HG02852 (cell line): ENCODE data around the gene WIPF2.
"Not testable (repeated sequence)": the region's sequence is repeated elsewhere in the genome, so short reads cannot be mapped to it uniquely, and the experiment has no call there.

Experiments used
- ATAC-seq: cut with Tn5 transposase; IDR thresholded peaks from one replicate; pipeline ENCODE4 v1.9.1; 2021; ENCODE audit warnings: mild to moderate bottlenecking, moderate library complexity; ENCODE audit not compliant: unreplicated experiment

The WIPF2 gene

DNA sequence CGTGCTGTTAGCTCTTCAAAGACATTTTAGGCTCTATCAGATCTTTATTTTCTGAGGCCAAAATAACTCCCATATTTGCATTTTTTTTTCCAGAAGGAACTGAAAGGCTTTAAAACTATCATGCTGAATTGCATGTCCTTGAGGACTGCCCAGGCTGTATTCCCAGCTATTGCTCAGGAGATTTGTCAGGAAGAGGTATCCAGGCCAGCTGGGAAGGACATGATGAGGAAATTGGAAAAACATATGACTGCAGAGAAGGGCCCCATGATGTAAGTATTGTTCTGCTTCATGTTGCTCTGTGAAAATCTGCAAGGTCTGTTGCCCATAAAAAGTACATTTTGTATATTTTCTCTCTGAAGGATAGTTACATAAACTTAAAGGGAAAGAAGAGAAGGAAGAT is 74.3 kb downstream of the WIPF2 start:
- no peak for ATAC-seq

DNA sequence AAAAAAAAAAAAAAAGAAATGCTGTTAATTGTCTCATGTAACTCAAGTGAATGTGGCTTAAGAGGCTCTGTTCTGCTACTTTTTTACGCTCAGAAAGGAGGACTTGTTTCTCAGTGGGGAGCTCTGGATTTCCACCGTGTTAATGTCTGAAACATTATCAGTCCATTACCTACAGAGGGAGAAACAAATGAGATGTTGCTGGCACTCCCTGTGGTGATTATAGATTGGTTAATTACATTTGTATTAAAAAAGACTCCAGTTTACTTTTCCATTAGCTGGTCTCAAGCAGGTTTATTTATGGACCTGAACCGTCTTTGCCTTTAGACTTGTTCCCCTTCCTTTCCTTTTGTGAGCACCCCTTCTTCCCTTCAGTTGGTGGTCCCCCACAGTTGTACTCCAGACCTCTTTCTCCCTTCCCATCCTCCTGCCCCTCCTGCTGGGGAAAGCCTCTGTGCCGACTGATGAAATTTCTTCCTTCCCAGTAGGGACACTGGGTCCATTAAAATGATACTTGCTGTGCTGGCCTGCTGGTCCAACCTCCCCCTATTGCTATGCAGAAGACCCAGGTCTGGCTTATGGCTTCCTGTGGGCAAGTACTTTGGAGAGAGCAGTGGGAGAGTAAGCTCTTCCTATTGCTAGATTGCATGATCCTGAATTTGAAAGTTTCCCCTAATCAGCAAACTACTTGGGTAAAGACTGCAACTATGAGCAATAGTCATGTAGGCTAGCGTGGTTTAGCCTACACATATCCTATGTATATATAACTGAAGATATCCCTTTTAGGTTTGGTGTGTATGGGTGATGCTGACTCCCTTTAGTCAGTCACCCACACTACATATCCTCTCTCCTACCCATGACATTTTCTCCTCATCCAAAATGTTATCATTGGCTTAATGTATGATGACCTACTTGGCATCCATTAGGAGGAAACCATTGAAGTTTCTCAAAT is 76.7 kb downstream of the WIPF2 start:
- ATAC-seq, result no peak

DNA sequence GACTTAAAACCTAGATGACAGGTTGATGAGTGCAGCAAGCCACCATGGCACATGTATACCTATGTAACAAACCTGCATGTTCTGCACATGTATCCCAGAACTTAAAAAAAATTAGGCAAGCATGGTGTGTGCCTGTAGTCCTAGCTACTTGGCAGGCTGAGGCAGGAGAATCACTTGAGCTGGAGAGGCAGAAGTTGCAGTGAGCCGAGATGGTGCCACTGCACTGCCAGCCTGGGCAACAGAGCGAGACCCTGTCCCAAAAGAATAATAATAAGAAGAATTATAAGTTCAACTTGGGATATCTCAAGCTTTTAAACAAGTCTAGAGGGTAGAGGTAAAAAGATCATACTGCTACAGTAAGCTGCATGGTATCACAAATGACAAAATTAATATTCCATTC is 78.4 kb downstream of the WIPF2 start:
- no peak for ATAC-seq

DNA sequence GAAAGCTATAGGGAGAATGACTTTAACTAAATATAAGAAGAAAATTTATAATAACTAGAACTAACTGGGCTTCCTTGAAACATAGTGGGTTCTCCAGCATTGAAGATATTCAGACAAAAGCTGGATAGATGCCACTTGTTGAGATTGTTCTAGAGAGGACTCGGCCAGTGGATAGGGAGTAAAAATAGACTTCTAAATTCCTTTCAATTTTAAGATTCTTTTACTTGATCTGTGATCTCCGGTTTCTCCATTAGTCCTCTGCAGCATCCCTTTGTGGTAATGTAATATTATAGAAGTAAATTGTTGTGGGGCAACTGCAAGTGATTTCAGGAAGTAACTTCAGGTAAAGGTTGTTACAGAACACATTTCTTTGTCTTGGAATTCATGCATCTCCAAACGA is 79.6 kb downstream of the WIPF2 start:
- ATAC-seq, result no peak

DNA sequence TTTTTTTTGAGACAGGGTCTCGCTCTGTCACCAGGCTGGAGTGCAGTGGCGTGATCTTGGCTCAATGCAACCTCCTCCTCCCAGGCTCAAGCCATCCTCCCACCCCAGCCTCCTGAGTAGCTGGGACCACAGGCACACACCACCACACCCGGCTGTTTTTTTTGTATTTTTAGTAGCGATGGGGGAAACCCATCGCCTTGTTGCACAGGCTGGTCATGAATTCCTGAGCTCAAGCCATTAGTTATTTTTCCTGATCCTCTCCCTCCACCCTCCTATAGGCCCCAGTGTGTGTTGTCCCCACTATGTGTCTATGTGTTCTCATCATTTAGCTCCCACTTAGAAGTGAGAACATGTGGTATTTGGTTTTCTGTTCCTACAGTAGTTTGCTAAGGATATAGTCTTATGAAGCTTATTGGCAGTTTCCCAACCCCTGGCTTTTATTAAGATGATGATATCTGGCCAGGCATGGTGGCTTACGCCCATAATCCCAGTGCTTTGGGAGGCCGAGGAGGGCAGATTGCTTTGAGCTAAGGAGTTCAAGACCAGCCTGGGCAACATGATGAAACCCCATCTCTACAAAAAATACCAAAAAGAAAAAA is 80.2 kb downstream of the WIPF2 start:
- ATAC-seq, result not testable (repeated sequence)

DNA sequence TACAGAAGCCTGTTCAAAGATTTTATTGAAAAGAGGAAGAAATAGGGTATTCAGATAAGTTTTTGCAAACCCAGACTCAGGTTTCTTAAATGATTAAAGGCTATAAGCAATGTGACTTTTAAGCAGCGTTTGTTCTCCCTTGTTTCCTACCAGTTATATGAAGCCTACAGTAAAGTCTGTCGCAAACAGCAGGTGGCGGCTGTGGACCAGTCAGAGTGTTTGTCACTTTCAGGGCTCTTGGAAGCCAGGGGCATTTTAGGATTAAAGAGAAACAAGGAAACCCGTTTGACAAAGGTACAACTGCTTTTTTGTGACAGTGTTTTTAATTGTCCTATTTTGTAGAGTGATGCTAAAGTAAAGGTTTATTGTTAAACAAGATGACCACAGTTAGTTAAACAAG is 82.2 kb downstream of the WIPF2 start:
- no peak for ATAC-seq

DNA sequence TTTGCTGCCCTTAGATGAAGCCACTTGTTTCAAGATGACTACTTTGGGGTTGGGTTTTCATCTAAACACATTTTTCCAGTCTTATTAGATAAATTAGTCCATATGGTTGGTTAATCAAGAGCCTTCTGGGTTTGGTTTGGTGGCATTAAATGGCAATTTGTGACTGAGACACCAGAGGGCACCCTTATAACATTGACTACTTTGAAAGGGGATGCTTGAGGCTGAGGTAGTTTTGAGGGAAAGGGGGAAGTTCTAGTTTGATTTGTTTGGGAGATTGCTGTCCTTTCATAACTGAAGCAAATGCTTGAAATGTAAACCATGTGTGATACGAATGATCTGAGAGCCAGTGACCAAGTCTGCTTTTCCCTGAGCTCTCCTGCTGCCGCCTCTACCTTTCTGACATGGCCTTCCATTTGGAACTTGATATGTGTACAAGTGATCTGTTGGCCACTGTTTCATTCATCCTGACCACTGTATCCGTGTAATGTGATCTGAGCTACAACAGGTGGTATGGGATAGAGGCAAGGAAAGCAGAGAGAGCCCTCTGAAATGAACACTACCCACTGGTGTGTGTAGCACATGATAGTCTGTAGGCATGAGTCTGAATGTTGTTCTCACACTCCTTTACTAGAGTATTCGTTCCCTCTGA is 84.0 kb downstream of the WIPF2 start:
- ATAC-seq, result no peak

DNA sequence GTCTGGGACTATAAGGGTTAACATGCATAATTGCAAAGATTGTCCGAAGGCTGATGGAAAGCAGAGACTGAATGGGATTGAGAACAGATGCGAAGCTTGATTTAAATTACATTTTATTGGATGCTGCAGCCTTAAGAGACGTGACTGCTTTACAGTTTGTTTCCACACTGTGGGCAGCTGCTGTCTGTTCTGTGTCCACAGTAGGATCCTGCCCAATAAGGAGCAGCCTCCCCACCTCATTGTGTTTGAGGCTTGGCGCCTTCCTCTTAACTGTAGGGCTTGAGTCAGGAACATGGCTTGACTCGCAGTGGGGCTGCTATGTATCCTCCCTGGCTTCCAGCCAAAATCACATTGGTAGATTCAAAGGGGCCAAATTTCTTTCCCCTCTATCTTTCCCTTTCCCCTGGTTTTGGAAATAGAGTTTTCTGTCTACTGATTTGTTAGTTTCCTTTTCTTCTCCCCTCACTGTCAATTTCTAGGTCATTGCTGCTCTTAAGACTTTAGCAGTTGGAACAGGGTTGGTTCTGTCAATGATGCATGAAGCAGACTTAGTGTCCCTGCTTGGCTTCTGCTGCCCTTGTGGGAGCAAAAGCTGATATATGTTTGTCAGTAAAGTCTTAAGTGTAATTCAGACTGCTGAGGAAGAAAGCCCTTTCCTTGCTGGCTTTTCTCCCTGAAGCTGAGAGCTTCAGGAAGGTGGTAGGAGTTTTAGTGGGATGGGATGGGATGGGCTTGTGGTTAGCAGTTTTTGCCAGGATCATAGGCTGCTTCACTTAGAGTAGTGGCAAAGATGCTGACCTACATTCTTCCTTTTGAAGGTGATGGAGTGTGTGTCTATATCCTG is 84.8 kb downstream of the WIPF2 start:
- ATAC-seq, result no peak

DNA sequence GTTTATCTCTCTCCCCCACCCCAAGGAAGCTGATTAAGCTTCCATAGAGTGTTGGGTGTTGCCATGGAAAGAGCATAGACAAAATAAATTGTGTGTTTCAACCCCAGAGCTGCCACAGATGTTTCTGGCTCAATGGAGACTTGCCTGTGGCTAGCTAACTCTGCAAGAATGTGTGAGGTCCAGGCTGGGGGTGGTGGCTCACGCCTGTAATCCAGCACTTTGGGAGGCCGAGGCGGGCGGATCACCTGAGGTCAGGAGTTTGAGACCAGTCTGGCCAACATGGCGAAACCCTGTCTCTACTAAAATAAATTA is 85.4 kb downstream of the WIPF2 start:
- ATAC-seq, result not testable (repeated sequence)

DNA sequence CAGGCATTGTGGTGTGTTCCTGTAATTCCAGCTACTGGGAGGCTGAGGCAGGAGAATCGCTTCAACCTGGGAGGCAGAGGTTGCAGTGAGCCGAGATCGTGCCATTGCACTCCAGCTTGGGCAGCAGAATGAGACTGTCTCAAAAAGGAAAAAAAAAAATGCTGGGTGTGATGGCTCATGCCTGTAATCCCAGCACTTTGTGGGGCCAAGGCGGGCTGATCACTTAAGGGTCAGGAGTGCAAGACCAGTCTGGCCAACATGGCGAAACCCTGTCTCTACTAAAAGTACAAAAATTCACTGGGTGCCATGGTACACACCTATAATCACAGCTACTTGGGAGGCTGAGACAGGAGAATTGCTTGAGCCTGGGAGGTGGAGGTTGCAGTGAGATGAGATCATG is 85.8 kb downstream of the WIPF2 start:
- ATAC-seq, result not testable (repeated sequence)

DNA sequence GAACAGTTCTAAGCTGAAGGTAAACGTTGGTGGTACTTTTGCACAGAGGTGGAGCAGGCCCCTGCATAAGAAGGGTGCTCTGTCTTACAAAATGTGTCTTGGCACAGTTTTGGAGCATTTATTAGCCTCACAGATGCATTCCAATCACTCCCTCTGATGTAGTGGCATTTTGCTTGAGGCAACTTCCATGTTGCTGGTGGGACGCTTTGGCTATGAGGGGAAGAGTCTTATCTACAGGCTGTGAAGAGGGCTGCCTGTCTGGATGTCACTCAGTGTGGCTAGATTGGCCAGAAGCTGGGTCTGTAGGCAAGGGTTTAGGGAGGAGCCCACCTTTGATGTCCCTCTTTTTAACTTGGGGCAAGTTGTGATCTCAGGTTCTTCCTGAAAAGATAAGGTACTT is 87.3 kb downstream of the WIPF2 start:
- no peak for ATAC-seq

DNA sequence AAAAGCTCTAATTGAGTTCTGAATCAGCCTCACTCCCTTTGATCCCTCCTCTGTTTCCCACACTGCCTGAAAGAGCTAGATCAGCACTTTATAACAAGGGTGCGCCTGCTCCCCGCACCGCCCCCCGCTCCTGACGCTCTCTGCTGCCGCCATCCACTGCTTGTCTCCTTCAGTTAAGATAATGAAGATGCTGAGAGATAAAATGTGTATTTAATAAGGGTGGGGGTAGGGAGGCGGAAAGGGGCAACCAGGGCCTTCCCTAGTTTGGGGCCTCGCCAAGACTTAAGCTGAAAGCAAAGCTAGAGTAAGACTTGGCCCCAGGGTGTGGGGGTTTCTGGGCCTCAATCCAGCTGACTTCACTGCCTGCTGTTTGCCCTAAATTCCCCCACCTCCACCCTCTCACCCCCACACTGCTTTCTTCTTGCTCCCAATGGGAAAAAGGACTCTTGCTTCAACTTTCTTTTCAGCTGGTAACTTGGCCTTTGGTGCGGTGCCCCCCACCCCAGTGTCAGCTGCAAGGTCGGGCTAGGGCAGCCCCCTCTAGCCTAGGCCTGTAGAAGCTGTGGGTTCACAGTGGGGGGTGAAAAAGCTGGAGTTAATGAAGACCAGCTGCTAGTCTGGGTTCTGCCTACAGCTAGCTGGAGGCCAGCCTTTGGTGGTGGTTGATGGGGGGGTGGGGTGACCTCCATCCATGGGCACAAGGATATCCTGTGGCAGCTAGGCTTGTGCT is 88.1 kb downstream of the WIPF2 start:
- ATAC-seq, result no peak

DNA sequence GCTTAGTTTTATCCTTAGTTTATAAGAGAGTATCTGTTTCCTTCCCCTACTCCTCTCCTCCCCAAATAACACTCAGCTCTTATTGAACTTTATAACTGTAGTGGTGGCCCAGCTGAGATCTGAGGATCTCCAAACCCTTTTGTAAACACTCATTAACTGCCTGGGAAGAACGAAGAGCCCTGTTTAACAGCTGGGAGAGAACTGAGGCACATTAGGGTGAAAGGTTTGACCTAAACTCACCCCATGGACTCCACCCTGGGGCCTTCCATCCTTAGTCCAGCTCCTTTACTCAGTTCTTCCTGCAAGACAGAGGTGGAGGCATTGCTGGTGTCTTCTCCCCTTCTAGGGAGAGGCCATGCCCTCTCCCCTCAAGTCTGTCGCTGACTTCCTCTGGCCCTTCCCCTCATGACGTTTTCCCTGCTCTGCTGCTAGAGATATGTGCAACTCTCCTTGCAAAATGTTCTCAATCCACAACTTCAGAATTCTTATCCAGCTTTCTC is 88.7 kb downstream of the WIPF2 start:
- no peak for ATAC-seq

DNA sequence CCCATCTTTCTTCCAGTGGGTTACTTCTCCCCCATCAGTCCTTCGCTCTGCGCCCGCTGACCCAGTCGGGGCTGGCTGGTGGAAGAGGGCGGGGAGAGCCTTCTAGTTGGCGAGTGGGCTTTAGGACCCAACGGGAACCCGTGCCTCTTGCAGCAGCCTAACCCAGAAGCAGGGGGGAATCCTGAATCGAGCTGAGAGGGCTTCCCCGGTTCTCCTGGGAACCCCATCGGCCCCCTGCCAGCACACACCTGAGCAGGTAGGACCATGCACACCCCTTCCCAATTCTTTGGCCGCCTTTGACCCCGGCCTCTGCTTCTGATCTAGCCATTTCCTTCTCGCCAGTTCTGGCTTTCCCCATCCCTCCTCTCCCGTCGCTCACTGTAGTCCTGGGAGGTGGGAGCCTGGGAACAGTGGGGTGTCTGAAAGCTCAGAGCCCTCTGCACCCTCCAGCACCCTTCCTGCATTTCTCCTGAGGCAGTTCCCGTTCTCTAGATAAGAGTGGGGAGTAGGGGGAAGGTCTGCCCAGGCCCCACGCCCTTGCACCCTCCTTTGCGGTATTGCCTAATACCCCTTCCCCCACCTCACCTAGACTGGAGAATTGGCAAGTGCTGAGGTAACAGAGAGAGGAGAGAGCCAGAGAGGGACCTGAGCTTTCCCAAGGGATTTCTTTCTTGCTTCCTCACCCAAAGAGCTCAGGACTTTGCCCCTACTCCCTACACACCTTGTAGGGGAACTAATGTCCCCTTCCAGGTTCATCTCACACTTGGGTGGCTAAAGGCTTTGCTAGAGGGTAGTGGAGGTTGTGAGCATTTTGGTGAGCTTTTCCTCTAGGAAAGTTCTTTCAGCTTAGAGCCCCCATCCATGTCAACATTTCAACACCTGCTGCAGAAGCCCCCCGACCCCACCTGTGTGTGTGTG is 90.2 kb downstream of the WIPF2 start, which contains the start of gene RARA:
TSS of gene RARA (plus strand) at position 150 of the 918 bp plus-strand sequence. CDS start 22,039 bp downstream, outside the sequence.
- ATAC-seq, result no peak

DNA sequence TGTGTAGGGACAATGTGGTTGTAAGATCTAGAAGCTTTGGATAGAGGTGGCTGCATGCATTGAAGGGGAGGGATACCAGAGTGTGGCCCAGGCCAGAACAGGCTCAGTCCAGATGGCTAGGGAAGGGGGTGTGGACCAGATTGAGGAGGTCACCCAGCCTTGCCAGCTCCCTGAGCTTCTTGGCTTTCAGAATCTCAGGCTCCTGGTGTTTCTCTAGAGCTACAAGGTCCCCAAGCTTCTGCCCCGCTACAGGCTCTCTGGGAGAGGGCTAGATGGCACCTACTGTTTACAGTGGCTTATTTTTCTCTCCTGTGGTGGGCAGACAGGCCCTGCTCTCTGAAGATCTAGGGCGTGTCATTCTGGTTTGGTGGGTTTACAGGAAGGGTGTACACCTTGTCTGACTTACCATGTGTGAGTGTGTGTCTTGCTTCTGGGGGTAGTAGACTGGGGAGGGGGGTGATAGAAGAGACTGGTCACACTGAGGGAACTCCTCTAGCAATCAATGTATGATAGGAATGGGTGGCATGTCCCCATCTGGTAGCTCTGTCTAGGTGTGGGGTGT is 90.9 kb downstream of the WIPF2 start:
- no peak for ATAC-seq

DNA sequence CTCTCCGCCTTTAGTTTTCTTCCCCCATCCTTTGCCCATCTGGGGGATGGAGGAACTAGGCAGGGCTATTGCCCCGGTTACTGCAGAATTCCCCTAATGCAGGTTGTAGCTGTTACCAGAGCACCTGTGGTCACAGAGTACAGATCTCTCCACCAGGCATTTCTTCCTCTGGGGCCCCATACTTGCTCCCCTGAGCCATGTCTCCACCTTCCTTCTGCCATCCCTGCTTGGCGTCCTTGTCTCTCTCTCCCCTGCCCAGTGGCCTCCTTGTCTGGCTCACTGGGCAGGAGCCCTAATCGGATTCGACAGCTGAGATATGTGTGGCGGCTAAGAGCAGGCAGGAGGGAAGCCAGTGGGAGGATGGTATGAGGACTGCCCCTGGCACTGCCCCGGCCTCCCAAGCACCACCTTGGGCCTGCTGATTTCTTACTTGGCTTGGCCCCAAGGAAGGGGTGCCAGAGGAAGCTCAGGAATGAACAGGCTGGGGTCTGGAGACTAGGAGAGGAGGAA is 91.8 kb downstream of the WIPF2 start:
- ATAC-seq, result no peak

DNA sequence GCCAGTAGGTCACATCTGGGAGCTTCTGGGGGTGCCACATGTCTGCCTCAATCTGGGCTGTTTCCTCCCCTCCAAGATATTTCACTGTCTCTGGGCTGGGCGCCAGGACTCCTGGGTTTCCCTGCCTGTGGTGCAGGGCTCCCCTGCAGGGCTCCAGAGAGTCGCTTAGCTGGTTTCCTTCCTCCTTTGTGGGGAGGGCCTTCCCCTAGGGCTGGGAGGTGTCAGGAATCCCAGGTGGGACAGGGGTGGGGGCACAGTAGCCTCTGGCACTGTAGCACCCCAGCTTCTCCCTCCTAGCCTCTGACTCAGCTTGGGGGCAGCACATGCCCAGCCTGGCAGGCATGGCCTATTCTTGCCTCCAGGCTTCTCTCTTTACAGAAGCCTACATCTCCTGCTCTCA is 92.5 kb downstream of the WIPF2 start:
- no peak for ATAC-seq

DNA sequence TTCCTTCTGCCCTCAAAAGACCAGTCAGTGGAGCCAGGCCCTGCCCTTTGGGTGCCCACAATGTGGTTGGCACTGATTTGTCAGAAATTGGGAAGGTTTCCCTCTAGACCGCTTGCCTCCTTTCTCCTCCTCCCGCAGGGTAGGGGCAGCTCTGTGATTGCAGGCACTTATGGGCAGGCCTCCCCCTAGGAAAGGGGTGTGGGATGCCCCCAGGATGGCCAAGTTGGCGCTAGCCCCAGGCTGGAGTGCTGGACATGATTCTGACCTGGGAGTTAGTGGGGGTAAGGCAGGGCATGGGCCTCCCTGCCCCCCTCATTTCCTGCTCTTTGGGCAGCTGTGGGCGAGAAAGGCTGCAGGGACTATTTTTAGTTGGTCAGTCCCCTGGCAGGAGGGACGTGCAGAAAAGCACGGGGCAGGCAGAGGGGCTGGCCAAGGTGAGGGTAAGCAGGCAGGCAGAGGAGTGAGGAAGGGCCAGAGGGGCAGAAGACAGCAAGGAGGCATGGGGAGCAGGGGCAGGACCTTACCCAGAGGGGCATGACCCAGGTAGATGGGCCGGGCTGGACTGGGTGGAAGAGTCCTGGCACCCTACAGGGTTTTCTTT is 93.1 kb downstream of the WIPF2 start:
- ATAC-seq, result no peak
